Stimulated activated CD8-positive, alpha-beta memory T cell treated with anti-CD3 and anti-CD28 coated beads, Interleukin-12 subunit alpha, Interleukin-12 subunit beta, amount 100 ng/mL, for 24 hours (primary cell): Measurements from ENCODE around the gene RHOT1.
A peak's percentile ranks its signal among the peaks of the same experiment; 100 is the strongest.
"Not testable (repeated sequence)": the region's sequence is repeated elsewhere in the genome, so short reads cannot be mapped to it uniquely, and the experiment has no call there.

Experiments
- DNase-seq: peaks from one replicate; pipeline ENCODE4 v3.0.0-alpha.2; 2020; ENCODE audit errors: extremely low read depth

Gene RHOT1

DNA sequence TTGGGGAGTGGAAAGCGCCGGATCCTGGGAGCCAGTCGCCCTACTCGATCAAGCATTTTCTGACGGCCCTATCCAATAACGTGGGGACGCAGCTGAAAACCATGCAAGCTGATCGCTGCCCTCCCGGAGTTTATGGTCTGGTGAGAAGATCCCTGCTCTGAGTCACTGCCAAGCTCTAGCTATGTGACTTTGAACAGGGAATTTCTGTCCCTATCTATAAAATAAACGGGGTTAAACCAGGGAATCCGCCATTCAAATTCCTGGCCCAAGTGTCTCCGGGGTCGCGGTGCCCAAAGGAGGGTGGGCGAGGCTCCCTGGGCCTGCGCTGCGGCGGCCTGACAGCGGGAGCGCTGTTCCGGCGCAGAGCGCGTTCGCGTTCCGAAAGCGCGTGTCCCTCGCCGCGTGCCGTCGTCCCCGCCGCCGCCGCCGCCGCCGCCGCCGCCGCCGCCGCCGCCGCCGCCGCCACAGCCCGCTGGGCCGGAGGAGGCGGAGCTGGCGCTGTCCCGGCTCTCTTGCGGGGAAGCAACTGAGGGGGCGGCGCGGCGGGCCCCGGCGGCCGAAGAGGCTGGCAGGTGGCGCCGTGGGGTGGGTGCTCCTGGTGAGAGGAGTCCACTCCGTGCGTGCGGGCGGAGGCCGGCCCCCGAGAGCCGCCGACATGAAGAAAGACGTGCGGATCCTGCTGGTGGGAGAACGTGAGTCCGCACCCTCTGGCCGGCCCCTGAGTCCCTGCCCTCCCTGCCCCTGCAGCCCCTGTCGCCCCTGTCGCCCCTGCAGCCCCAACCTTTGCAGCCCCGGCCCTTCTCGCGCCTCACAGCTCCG lies at the start of gene RHOT1:
TSS of gene RHOT1 (plus strand) at position 465 of the 819 bp plus-strand sequence. CDS start at position 656, 191 bp downstream.
- peak; percentile 36 for DNase-seq

DNA sequence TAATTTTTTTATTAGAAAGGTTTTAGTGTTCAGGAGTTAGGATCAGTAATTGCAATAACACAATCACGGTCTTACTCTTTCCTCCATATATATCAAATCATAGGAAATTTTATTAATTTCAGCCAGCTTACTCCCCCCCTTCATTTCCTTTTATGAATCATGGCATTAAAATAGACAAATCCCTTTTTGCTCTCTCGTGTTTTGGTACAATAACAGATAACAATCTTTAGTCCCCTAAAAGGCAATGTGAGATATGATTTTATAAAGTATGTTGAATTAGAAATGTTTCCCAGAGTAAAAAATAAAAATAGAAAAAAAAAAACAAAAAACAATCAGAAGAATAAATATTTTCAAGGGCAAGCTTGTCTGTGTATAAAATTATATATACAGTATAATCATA lies 42.6 kb upstream of the RHOT1 start:
- DNase-seq = no peak

GRCh38 chr17:32100323-32100722 lies 42.0 kb upstream of the RHOT1 start:
- not testable (repeated sequence) for DNase-seq

DNA sequence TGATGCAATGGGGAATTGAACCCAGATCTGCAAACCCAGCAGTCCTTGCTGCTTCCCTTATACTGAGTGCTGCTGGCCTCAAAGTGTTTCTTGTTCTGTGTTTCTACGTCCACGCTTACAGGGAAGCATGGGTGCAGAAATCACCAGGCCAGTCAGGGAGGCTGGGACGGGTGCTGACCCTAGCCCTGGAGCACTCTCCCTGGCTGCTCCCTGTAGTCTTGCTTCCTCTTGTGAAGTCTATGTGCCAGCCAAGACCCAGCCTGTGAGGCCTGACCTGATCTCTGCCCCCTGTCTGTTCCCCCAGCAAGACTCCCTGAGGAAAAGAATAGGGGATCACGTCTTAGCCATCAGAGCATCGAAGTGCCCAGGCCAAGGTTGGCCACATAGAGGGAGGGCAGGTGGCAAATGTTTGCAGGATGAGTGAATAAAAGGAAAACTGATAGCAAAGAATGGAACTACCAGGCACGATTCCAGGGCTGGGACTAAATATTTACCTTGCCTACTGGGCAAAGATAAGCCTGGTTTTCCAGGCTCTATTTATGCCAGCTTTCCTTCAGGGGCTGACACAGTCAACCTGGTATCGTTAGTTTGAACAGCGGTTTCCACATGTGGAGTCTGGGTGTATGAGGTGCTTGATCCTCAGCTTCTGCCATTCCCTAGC lies 41.2 kb upstream of the RHOT1 start:
- DNase-seq = no peak

- no peak for DNase-seq
Observed at GRCh38 chr17:32102172-32102571, 40.1 kb upstream of the RHOT1 start.

DNA sequence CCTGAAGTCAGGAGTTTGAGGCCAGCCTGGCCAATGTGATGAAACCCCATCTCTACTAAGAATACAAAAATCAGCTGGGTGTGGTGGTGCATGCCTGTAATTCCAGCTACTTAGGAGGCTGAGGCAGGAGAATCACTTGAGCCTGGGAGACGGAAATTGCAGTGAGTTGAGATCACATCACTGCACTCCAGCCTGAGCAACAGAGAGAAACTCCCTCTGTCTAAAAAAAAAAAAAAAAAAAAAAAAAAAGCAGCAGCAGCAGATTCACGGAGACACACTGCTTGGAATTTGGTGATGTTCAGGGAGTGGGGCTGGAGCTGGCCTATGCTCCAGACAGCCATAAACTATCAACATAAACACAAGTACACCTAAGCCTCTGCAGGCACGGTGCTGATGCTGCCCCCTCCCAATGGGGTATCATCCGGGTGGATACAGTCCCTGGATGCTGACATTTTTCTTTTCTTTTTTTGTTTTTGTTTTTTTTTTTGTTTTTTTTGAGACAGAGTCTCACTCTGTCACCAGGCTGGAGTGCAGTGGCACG lies 39.6 kb upstream of the RHOT1 start:
- DNase-seq = no peak

- DNase-seq = no peak
Observed at GRCh38 chr17:32103476-32104113, 38.7 kb upstream of the RHOT1 start.

DNA sequence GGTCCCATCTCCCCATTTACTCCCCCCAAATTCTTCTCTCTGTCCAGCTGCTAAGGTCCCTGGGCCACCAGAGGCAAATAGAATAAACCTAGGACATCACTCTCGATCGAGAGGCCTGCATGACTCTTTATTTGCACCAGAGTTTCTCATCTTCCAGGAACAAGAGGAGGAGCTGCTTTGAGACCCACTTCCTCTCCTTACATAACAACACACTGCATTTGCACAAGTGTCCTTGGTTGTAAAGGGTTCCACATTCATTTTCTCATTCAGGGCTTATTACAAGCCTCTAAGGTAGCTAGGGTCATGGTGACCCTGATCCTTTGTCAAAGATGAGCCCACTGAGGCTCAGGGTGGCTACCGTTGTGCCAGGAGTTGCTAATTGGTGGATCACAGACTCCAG lies 38.1 kb upstream of the RHOT1 start:
- no peak for DNase-seq

GRCh38 chr17:32106471-32106981 lies 35.8 kb upstream of the RHOT1 start:
- DNase-seq = not testable (repeated sequence)

DNA sequence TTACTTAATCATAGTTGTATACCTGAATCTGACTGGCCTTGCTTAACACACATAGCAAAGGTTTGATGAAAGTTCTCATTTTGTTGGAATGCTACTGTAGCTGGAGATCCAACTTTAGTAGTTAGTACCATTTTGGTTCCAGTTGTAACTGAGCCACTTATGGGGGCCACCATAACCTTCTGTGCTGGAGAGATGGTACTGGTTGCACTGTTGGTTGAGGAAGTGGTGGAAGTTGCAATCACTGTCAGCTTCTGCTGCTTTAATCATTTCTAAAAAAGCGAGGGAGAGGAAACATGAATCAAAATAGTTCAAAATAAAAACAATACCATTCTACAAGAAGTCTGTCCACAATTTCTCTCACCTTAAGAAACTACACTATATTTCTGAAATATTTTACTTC lies 35.1 kb upstream of the RHOT1 start:
- not testable (repeated sequence) for DNase-seq

GRCh38 chr17:32110596-32110995 lies 31.7 kb upstream of the RHOT1 start:
- DNase-seq = no peak

- no peak for DNase-seq
Observed at GRCh38 chr17:32111141-32111771, 31.0 kb upstream of the RHOT1 start.

- DNase-seq = no peak
Observed at GRCh38 chr17:32112416-32112815, 29.9 kb upstream of the RHOT1 start.

DNA sequence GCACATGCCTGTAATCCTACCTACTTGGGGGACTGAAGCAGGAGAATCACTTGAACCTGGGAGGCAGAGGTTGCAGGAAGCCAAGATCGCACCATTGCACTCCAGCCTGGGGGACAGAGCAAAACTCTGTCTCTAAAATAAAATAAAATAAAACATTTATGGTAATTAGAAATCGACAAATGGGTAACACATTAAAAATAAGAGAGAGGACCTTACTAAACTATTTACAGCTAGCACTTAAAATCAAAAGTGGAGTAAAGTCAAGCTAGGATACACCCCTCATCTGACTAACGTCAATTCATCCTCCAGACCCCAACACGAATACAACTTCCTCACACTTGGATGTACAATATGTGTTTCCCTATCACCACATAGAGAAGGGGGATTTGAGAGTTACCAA lies 27.8 kb upstream of the RHOT1 start:
- no peak for DNase-seq

GRCh38 chr17:32115546-32115945 lies 26.8 kb upstream of the RHOT1 start:
- DNase-seq = not testable (repeated sequence)

DNA sequence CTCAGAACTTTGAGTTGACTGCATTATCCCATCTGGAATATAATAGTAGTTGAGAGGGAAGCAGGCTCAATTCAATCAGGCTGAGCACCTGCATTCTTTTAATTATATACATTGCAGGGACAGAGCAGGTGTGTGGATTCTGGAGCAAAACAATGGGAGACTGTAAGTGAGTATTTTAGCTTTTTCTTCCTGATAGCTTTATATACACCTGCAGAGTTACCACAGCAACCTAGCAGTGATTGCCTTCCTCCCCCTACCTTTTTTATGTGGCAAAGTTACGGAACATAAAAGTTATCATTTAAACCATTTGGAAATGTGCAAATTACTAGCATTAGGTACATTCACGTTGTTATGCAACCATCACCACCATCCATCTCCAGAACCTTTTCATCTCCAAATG lies 25.4 kb upstream of the RHOT1 start:
- no peak for DNase-seq

- DNase-seq = no peak
Observed at GRCh38 chr17:32117399-32117798, 24.9 kb upstream of the RHOT1 start.

DNA sequence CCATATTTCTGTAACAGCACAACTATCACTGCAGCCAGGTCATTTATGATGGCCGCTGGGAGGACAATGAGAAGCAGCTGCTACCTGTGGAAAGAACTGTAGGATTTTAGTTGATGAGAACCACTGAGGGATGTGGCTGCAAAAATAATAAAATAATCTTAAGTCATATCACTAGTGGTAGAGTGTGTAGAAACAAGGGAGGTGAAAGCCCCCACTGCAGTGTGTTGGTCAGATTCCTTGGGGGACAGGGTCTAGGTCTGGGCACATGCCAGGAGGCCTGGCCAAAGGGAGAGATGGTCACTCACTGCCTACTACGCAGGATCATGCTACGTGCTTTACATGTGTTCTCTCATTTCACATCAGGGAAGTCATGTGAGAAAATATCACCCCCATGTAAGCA lies 24.2 kb upstream of the RHOT1 start:
- DNase-seq = not testable (repeated sequence)

DNA sequence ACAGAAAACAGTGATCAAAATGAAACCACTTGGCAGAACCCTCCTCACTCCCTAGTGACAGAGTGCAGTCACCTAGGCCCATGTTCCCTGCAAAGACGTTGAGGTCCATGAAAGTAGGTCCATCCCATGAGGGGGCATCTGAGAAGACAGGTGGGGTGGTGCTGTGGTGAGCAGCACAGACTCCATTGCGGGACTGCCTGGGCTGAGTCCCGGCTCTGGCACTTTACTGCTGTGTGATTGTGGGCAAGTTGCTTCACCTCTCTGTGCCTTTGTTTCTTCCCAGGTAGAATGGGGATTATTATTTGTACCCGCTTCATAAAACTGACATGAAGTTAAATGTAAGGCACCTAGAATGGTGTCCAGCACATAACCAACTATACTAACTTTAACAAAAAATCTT lies 23.5 kb upstream of the RHOT1 start:
- DNase-seq = no peak

GRCh38 chr17:32120141-32120540 lies 22.2 kb upstream of the RHOT1 start:
- no peak for DNase-seq

DNA sequence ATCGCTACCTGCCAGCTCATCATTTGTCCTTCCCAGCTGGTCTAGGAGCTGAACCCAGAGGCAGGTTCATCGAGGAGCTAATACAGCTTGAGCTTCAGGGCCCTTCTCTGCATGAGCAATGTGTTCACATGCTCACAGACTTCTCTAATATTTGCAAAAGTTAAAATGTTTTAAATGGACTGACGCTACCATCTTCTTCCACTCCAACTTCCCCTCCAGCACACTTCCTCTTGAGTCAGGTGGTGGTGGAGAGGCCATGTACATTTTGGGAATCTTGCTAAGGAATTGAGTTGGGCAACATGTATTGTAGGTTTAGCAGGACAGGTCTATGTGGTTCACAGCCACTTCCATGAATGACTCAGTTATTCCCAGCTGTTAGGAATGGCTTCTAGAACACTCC lies 21.6 kb upstream of the RHOT1 start:
- no peak for DNase-seq

DNA sequence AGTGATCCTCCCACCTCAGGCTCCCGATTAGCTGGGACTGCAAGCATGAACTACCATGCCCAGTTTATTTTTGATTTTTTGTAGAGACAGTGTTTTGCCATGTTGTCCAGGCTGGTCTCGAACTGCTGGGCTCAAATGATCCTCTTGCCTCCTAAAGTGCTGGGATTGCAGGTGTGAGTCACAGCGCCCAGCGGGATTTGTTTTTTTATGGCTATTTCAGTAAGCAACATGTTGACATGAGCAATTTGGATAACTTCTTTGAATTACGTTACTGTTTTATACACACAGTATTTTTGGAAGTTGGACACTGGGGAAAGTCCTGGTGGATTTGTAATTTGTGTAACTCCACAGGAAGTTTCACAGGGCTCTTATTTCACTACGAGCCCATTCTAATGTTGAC lies 18.5 kb upstream of the RHOT1 start:
- DNase-seq = no peak
